Endothelial cell of umbilical vein (primary cell): ENCODE data around the gene SPECC1L. TPM values are rescaled to one million over a fixed set of nuclear protein-coding genes. Genes with fewer than 3 reads are reported as not detected.

Source experiments
- BruUV-seq: library from RNA; stranded (reverse); fragments of 400-500 nt; replicated peaks from 2 replicates; lab custom pipeline; 2021; lab: Mats Ljungman, UMichigan
- CTCF ChIA-PET: fragments of 300-600, 350-600 bp; sonication (Branson Sonifier 250); formaldehyde crosslinking; loops from one replicate; lab custom pipeline; 2021; ENCODE audit warnings: antibody characterized with exemption, inconsistent platforms; lab: Charles Lee
- POLR2A ChIA-PET: fragments of 300-600, 350-600 bp; sonication (Branson Sonifier 250); formaldehyde crosslinking; loops from one replicate; lab custom pipeline; 2021; ENCODE audit warnings: antibody characterized with exemption, inconsistent platforms; lab: Charles Lee
- DNase-seq: peaks from one replicate; pipeline ENCODE4 v3.0.0-alpha.2; 2011; ENCODE audit warnings: low read depth, low spot score
- FAIRE-seq: peaks from 2 replicates; lab custom pipeline; 2011; peaks lifted over from hg19 to GRCh38; lab: Jason Lieb, UNC
- H2AFZ ChIP-seq: 2 replicates; pipeline ENCODE4 v1.6.0; 2012; ENCODE audit warnings: low read depth, low read length, control low read depth, inconsistent platforms
- H3K27ac ChIP-seq: 2 replicates; pipeline ENCODE4 v1.5.1; 2011; ENCODE audit warnings: low read depth, mild to moderate bottlenecking, control low read depth, low read length, moderate library complexity; ENCODE audit not compliant: insufficient read depth
- H3K27me3 ChIP-seq, 2 experiments: 2 replicates each; pipeline versions ENCODE4 v1.6.0 to v1.6.1; 2011; ENCODE audit warnings: low read length in 2 of 2, mixed read lengths in 1 of 2; ENCODE audit not compliant: control insufficient read depth in 2 of 2, insufficient read depth in 2 of 2
- H3K36me3 ChIP-seq, 2 experiments: 2 replicates in 1 of 2; 3 replicates in 1 of 2; pipeline ENCODE4 v1.5.1; 2011; ENCODE audit warnings: low read length in 2 of 2, mild to moderate bottlenecking in 1 of 2, moderate library complexity in 1 of 2; ENCODE audit not compliant: control insufficient read depth in 2 of 2, insufficient read depth in 2 of 2; ENCODE audit errors: extremely low read depth in 1 of 2
- H3K4me1 ChIP-seq: 3 replicates; pipeline ENCODE4 v1.5.1; 2011; ENCODE audit warnings: mild to moderate bottlenecking, low read length; ENCODE audit not compliant: control insufficient read depth, insufficient read depth; ENCODE audit errors: extremely low read depth
- H3K4me2 ChIP-seq: 2 replicates; pipeline ENCODE4 v1.6.1; 2011; ENCODE audit warnings: low read length, control low read depth, mixed read lengths; ENCODE audit not compliant: insufficient read depth
- H3K4me3 ChIP-seq, 3 experiments: fragments of 200-600 bp in 1 of 3; sonication (generic), shearing (Covaris generic) in 1 of 3; replicated peaks in 1 of 3; 2 replicates each; pipeline ENCODE4 v1.5.1; 2011 to 2016; ENCODE audit warnings: control low read depth in 3 of 3, low read length in 3 of 3, mild to moderate bottlenecking in 2 of 3, inconsistent platforms in 1 of 3, low read depth in 1 of 3, moderate library complexity in 1 of 3; ENCODE audit not compliant: insufficient read depth in 1 of 3
- H3K79me2 ChIP-seq: 2 replicates; pipeline ENCODE4 v1.6.0; 2012; ENCODE audit warnings: low read length, inconsistent platforms; ENCODE audit not compliant: control insufficient read depth, insufficient read depth
- H3K9ac ChIP-seq: replicated peaks from 2 replicates; pipeline ENCODE3; 2011; ENCODE audit warnings: low read length, control low read depth; ENCODE audit not compliant: insufficient read depth; ENCODE audit errors: extremely low read depth
- H3K9me1 ChIP-seq: replicated peaks from 3 replicates; pipeline ENCODE4 v1.6.0; 2011; ENCODE audit warnings: mild to moderate bottlenecking, low read length; ENCODE audit not compliant: control insufficient read depth, insufficient read depth; ENCODE audit errors: extremely low read depth
- H3K9me3 ChIP-seq: replicated peaks from 2 replicates; pipeline ENCODE4 v1.5.1; 2012; ENCODE audit warnings: low read length, inconsistent platforms; ENCODE audit not compliant: control insufficient read depth, insufficient read depth
- H4K20me1 ChIP-seq: replicated peaks from 2 replicates; pipeline ENCODE3; 2011; ENCODE audit warnings: mild to moderate bottlenecking, low read length; ENCODE audit not compliant: control insufficient read depth, insufficient read depth; ENCODE audit errors: extremely low read depth
- EZH2 ChIP-seq: IDR thresholded peaks from 2 replicates; pipeline ENCODE4 v1.6.1; 2012; ENCODE audit warnings: borderline replicate concordance, low read depth, mild to moderate bottlenecking, moderate library complexity, low read length, inconsistent platforms; ENCODE audit not compliant: severe bottlenecking
- FOS ChIP-seq: IDR thresholded peaks from 2 replicates; pipeline ENCODE4 v1.6.1; 2011; ENCODE audit warnings: mild to moderate bottlenecking, low read length, moderate library complexity, borderline replicate concordance; ENCODE audit not compliant: insufficient read depth
- GATA2 ChIP-seq: IDR thresholded peaks from 2 replicates; pipeline ENCODE4 v1.7.0; 2011; ENCODE audit warnings: low read depth, mild to moderate bottlenecking, moderate library complexity, mixed read lengths, low read length; ENCODE audit not compliant: insufficient read length, insufficient read depth
- JUN ChIP-seq: IDR thresholded peaks from 2 replicates; pipeline ENCODE4 v1.6.1; 2011; ENCODE audit warnings: borderline replicate concordance, low read depth; ENCODE audit not compliant: insufficient read length, insufficient read depth
- MYC ChIP-seq: IDR thresholded peaks from one replicate; pipeline ENCODE4 v1.6.1; 2011; ENCODE audit warnings: mild to moderate bottlenecking, low read depth, low read length
- POLR2A ChIP-seq: IDR thresholded peaks from 2 replicates; pipeline ENCODE4 v1.6.1; 2012; ENCODE audit warnings: low read depth, mild to moderate bottlenecking, control low read depth, low read length
- POLR2AphosphoS5 ChIP-seq: IDR thresholded peaks from 2 replicates; pipeline ENCODE4 v1.6.1; 2012; ENCODE audit warnings: low read depth, mild to moderate bottlenecking, control low read depth, low read length, moderate library complexity; ENCODE audit not compliant: insufficient read depth
- dilution Hi-C: fragments of 300-500 bp; cut with MboI; formaldehyde crosslinking; loops from one replicate; pipeline ENCODE4 v1.15.0; 2019; ENCODE audit warnings: low sequenced_read_pairs; ENCODE audit not compliant: extremely low pct_ligation_motif_present
- intact Hi-C: fragments of 100-400 bp; cut with micrococcal nuclease; formaldehyde crosslinking; loops from one replicate; pipeline ENCODE4 v1.10.0; 2022
- polyA plus RNA-seq, 4 experiments: library from polyadenylated mRNA; depleted of rRNA in 3 of 4; stranded (reverse) in 3 of 4; unstranded in 1 of 4; fragments of >200 nt; gene quantifications; 2 replicates each; pipeline versions ENCODE4 v1.2.1 to v1.2.3, GENCODE V29; 2011 to 2012; ENCODE audit warnings: missing spikeins in 1 of 4
- total RNA-seq: library from RNA; stranded (reverse); gene quantifications from 2 replicates; pipeline ENCODE4 v1.2.3, GENCODE V29; 2021
- TF ChIP-seq, protein P1 (sequence below), 2 donors: IDR thresholded peaks; 1 replicate in 1 of 2; 2 replicates in 1 of 2; pipeline ENCODE4 v1.5.1; 2011; ENCODE audit warnings: low read length in 2 of 2, mild to moderate bottlenecking in 2 of 2, moderate library complexity in 2 of 2, control low read depth in 1 of 2, inconsistent platforms in 1 of 2, low read depth in 1 of 2; ENCODE audit not compliant: insufficient read depth in 1 of 2; ENCODE audit errors: extremely low read depth in 1 of 2
- TF ChIP-seq, protein P2 (sequence below): IDR thresholded peaks from 2 replicates; pipeline ENCODE4 v1.6.1; 2011; ENCODE audit not compliant: insufficient read depth, insufficient read length

The SPECC1L gene
- total and polyA plus RNA-seq, 2 donors (not counting 3 experiments of a cell fraction or from before 2014, with no cell fraction given) = 22.8 to 79.3 TPM

DNA sequence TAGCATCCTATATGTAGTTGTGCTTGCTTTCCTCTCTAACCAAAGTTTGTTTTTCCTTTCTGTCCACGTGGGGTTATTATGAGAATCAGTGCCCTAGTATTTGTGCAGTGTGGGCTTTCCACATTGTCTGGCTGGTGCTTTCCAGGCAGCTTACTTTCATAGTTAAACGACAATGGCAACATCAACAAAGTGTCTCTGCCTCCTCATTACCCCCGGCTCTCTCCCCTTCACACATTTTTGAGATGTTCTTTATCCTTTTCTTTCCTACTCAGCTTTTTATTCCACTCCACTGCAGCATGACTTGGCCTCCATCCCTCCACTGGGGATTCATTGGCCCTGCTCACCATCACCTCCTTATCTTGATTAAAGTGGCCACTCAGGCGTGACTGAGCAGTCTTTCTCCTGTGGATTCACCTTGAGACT is 19.1 kb downstream of the SPECC1L start:
- dilution Hi-C loops (no loop called here), intact Hi-C loops (loop anchor here (2.0 kb wide), 2 partner anchors 19 to 29 kb away; partner anchors contain the start of gene SPECC1L)
- FAIRE-seq (no peak), DNase-seq (peak; percentile 56)
- POLR2A ChIA-PET = no interaction called here
- Histone ChIP-seq H3K9ac (peak overlapping the region; percentile 19), H3K27me3 (no peaks in the 10 kb centered on the region), H3K27ac (peak overlapping the region; percentile 67), H3K79me2 (peaks cover 67% of the 10 kb centered on the region), H3K9me3 (no peaks in the 10 kb centered on the region), H4K20me1 (peaks cover 8% of the 10 kb centered on the region), H3K36me3 (no peaks in the 10 kb centered on the region), H3K4me3 (no peak overlapping the region), H3K4me2 (peak overlapping the region; percentile 75), H3K4me1 (peaks cover 29% of the 10 kb centered on the region), H3K9me1 (no peaks in the 10 kb centered on the region), H2AFZ (no peak overlapping the region)
- BruUV-seq = no TSS peak
- TF ChIP-seq GATA2 (no peak), MYC (no peak), POLR2A (no peak), POLR2AphosphoS5 (no peak), EZH2 (no peak), JUN (no peak), FOS (no peak)
- TF ChIP-seq, protein P1, sequence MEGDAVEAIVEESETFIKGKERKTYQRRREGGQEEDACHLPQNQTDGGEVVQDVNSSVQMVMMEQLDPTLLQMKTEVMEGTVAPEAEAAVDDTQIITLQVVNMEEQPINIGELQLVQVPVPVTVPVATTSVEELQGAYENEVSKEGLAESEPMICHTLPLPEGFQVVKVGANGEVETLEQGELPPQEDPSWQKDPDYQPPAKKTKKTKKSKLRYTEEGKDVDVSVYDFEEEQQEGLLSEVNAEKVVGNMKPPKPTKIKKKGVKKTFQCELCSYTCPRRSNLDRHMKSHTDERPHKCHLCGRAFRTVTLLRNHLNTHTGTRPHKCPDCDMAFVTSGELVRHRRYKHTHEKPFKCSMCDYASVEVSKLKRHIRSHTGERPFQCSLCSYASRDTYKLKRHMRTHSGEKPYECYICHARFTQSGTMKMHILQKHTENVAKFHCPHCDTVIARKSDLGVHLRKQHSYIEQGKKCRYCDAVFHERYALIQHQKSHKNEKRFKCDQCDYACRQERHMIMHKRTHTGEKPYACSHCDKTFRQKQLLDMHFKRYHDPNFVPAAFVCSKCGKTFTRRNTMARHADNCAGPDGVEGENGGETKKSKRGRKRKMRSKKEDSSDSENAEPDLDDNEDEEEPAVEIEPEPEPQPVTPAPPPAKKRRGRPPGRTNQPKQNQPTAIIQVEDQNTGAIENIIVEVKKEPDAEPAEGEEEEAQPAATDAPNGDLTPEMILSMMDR (IDR thresholded peaks at IDR 0.05; ENCODE audit: extremely low read depth in 1 of 2, insufficient read depth in 1 of 2, low read depth in 1 of 2, low read length in 2 of 2) = no peak
- TF ChIP-seq, protein P2, sequence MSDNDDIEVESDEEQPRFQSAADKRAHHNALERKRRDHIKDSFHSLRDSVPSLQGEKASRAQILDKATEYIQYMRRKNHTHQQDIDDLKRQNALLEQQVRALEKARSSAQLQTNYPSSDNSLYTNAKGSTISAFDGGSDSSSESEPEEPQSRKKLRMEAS = no peak
- CTCF ChIA-PET = interaction anchor here (1.0 to 1.2 kb wide), 3 partner anchors 25 to 214 kb away, joined by 3 to 4 read pairs (median 4); no protein-coding TSS in a partner anchor
